K562 (cell line): Measurements from ENCODE around the gene ITGAD. TPM values are rescaled to one million over a fixed set of nuclear protein-coding genes. Genes with fewer than 3 reads are reported as not detected.

Experiments
- ARID1B ChIP-seq: fragments of 450-650 bp; IDR thresholded peaks from 2 replicates; pipeline ENCODE4 v1.6.1; 2016; ENCODE audit warnings: antibody characterized with exemption, mild to moderate bottlenecking, inconsistent platforms
- CBFA2T3 ChIP-seq: fragments of 450-650 bp; IDR thresholded peaks from 2 replicates; pipeline ENCODE4 v1.6.1; 2017
- CBX1 ChIP-seq: sonication (generic); IDR thresholded peaks from 2 replicates; pipeline ENCODE4 v1.6.1; 2016; ENCODE audit warnings: antibody characterized with exemption, low read depth, mild to moderate bottlenecking
- CC2D1A ChIP-seq: fragments of 450-650 bp; IDR thresholded peaks from 2 replicates; pipeline ENCODE4 v1.6.1; 2017; ENCODE audit warnings: mild to moderate bottlenecking
- FOXM1 ChIP-seq, 2 experiments: fragments of 450-650 bp in 1 of 2; sonication (generic) in 1 of 2; formaldehyde crosslinking in 1 of 2; IDR thresholded peaks; 2 replicates each; pipeline versions ENCODE4 v1.6.1 to v1.9.0; 2017 to 2022; ENCODE audit warnings: low read depth in 2 of 2, mild to moderate bottlenecking in 2 of 2, missing genetic modification reagents in 1 of 2, moderate library complexity in 1 of 2
- HNRNPL ChIP-seq: fragments of 200-400 bp; formaldehyde crosslinking; IDR thresholded peaks from 2 replicates; pipeline ENCODE4 v1.6.1; 2017; ENCODE audit warnings: low read depth, mild to moderate bottlenecking, low read length
- NR4A1 ChIP-seq, 2 experiments: fragments of 250-450 bp in 1 of 2; fragments of 450-650 bp in 1 of 2; sonication (Bioruptor Pico) in 1 of 2; IDR thresholded peaks; 2 replicates each; pipeline versions ENCODE4 v1.4.0 to v1.6.1; 2016 to 2020; ENCODE audit warnings: mild to moderate bottlenecking in 2 of 2, missing compliant biosample characterization in 1 of 2, missing genetic modification characterization in 1 of 2, moderate library complexity in 1 of 2
- PHB2 ChIP-seq: fragments of 450-650 bp; IDR thresholded peaks from 2 replicates; pipeline ENCODE4 v1.6.1; 2017; ENCODE audit warnings: low read depth
- POLR2AphosphoS2 ChIP-seq: IDR thresholded peaks from 2 replicates; pipeline ENCODE4 v1.6.1; 2012; ENCODE audit warnings: low read length, improper control_type of control experiment
- RUNX1 ChIP-seq: sonication (generic); IDR thresholded peaks from 2 replicates; pipeline ENCODE4 v1.6.1; 2016; ENCODE audit warnings: antibody characterized with exemption, low read depth
- ZBTB7A ChIP-seq: IDR thresholded peaks from 2 replicates; pipeline ENCODE4 v1.6.1; 2011; ENCODE audit warnings: low read depth, mild to moderate bottlenecking, low read length, moderate library complexity, borderline replicate concordance; ENCODE audit not compliant: control insufficient read depth
- ZNF24 ChIP-seq: fragments of 450-650 bp; IDR thresholded peaks from 2 replicates; pipeline ENCODE4 v1.6.1; 2016
- polyA plus RNA-seq, 8 experiments: library from polyadenylated mRNA; depleted of rRNA in 4 of 8; stranded (reverse) in 5 of 8; unstranded in 3 of 8; fragments of >200 nt; fragmentation: Nextera tagmentation in 2 of 8; fragmentation: Illumina TruSeq in 1 of 8; extraction: Ambion mirVana in 2 of 8; extraction: Trizol in 1 of 8; gene quantifications; 2 replicates each; pipeline versions ENCODE4 v1.2.1 to v1.2.3, GENCODE V29; 2011 to 2014; ENCODE audit warnings: inconsistent platforms in 1 of 8, missing spikeins in 1 of 8
- total RNA-seq, 7 experiments: library from RNA; depleted of rRNA in 6 of 7; stranded (reverse); fragments of >200 nt in 6 of 7; fragmentation: Illumina TruSeq in 2 of 7; extraction: Trizol in 2 of 7; gene quantifications; 2 replicates each; pipeline versions ENCODE4 v1.2.1 to v1.2.3, GENCODE V29; 2011 to 2021; ENCODE audit warnings: low replicate concordance in 1 of 7
- TF ChIP-seq, protein P1 (sequence below): fragments of 150-350 bp; IDR thresholded peaks from 2 replicates; pipeline ENCODE4 v1.6.1; 2014; ENCODE audit warnings: low read depth, mild to moderate bottlenecking, low read length, borderline replicate concordance
- TF ChIP-seq, protein P2 (sequence below): fragments of 250-450 bp; sonication (Bioruptor Pico); IDR thresholded peaks from 2 replicates; pipeline ENCODE4 v1.8.0; 2022; ENCODE audit warnings: moderate library complexity, mild to moderate bottlenecking, inconsistent platforms
- TF ChIP-seq, protein P3 (sequence below): fragments of 450-650 bp; IDR thresholded peaks from 2 replicates; pipeline ENCODE4 v1.6.1; 2018; ENCODE audit not compliant: partially characterized antibody
- TF ChIP-seq, protein P4 (sequence below): fragments of 250-450 bp; sonication (Bioruptor Pico); IDR thresholded peaks from 2 replicates; pipeline ENCODE4 v1.5.0; 2022; ENCODE audit warnings: mild to moderate bottlenecking

The ITGAD gene
- total and polyA plus RNA-seq, 9 of the 15 experiments (the other 6 are each of a cell fraction or from before 2014, with no cell fraction given), result not detected

DNA sequence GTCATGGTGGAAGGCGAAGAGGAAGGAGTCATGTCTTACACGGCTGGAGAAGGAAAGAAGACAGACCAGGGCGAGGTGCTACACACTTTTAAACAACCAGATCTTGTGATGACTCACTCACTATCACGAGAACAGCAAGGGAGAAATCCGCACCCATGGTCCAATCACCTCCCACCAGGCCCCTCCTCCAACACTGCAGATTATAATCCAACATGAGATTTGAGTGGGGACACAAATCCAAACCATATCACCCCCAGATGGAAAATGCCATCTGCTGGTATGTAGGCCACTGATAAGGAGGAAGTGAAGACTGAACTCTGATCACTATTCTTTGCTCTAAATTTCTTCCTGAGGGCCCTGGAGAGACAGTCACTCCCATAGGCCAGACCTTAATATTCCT lies 45.7 kb upstream of the ITGAD start (continued):
- TF ChIP-seq, protein P1, sequence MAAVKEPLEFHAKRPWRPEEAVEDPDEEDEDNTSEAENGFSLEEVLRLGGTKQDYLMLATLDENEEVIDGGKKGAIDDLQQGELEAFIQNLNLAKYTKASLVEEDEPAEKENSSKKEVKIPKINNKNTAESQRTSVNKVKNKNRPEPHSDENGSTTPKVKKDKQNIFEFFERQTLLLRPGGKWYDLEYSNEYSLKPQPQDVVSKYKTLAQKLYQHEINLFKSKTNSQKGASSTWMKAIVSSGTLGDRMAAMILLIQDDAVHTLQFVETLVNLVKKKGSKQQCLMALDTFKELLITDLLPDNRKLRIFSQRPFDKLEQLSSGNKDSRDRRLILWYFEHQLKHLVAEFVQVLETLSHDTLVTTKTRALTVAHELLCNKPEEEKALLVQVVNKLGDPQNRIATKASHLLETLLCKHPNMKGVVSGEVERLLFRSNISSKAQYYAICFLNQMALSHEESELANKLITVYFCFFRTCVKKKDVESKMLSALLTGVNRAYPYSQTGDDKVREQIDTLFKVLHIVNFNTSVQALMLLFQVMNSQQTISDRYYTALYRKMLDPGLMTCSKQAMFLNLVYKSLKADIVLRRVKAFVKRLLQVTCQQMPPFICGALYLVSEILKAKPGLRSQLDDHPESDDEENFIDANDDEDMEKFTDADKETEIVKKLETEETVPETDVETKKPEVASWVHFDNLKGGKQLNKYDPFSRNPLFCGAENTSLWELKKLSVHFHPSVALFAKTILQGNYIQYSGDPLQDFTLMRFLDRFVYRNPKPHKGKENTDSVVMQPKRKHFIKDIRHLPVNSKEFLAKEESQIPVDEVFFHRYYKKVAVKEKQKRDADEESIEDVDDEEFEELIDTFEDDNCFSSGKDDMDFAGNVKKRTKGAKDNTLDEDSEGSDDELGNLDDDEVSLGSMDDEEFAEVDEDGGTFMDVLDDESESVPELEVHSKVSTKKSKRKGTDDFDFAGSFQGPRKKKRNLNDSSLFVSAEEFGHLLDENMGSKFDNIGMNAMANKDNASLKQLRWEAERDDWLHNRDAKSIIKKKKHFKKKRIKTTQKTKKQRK, result no peak
- TF ChIP-seq PHB2 (no peak), CC2D1A (peak; percentile 46; the same call in 1 of the 2 replicates), CBX1 (no peak), POLR2AphosphoS2 (no peak), FOXM1 (IDR thresholded peaks at IDR 0.05; ENCODE audit: low read depth) (peak; percentile 32; the same call in 1 of the 2 replicates), FOXM1 (CRISPR knock-in tag; IDR thresholded peaks at IDR 0.05; ENCODE audit: low read depth) (no peak), RUNX1 (no peak), CBFA2T3 (peak; percentile 86), HNRNPL (no peak), ZBTB7A (no peak), NR4A1 (CRISPR knock-in tag; IDR thresholded peaks at IDR 0.05) (no peak), NR4A1 (tag; IDR thresholded peaks at IDR 0.05) (no peak), ARID1B (peak; percentile 66), ZNF24 (no peak)
- TF ChIP-seq, protein P2, sequence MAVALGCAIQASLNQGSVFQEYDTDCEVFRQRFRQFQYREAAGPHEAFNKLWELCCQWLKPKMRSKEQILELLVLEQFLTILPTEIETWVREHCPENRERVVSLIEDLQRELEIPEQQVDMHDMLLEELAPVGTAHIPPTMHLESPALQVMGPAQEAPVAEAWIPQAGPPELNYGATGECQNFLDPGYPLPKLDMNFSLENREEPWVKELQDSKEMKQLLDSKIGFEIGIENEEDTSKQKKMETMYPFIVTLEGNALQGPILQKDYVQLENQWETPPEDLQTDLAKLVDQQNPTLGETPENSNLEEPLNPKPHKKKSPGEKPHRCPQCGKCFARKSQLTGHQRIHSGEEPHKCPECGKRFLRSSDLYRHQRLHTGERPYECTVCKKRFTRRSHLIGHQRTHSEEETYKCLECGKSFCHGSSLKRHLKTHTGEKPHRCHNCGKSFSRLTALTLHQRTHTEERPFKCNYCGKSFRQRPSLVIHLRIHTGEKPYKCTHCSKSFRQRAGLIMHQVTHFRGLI (CRISPR knock-in tag), result no peak
- TF ChIP-seq, protein P3, sequence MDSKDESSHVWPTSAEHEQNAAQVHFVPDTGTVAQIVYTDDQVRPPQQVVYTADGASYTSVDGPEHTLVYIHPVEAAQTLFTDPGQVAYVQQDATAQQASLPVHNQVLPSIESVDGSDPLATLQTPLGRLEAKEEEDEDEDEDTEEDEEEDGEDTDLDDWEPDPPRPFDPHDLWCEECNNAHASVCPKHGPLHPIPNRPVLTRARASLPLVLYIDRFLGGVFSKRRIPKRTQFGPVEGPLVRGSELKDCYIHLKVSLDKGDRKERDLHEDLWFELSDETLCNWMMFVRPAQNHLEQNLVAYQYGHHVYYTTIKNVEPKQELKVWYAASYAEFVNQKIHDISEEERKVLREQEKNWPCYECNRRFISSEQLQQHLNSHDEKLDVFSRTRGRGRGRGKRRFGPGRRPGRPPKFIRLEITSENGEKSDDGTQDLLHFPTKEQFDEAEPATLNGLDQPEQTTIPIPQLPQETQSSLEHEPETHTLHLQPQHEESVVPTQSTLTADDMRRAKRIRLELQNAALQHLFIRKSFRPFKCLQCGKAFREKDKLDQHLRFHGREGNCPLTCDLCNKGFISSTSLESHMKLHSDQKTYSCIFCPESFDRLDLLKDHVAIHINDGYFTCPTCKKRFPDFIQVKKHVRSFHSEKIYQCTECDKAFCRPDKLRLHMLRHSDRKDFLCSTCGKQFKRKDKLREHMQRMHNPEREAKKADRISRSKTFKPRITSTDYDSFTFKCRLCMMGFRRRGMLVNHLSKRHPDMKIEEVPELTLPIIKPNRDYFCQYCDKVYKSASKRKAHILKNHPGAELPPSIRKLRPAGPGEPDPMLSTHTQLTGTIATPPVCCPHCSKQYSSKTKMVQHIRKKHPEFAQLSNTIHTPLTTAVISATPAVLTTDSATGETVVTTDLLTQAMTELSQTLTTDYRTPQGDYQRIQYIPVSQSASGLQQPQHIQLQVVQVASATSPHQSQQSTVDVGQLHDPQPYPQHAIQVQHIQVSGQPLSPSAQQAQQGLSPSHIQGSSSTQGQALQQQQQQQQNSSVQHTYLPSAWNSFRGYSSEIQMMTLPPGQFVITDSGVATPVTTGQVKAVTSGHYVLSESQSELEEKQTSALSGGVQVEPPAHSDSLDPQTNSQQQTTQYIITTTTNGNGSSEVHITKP, result no peak
- TF ChIP-seq, protein P4, sequence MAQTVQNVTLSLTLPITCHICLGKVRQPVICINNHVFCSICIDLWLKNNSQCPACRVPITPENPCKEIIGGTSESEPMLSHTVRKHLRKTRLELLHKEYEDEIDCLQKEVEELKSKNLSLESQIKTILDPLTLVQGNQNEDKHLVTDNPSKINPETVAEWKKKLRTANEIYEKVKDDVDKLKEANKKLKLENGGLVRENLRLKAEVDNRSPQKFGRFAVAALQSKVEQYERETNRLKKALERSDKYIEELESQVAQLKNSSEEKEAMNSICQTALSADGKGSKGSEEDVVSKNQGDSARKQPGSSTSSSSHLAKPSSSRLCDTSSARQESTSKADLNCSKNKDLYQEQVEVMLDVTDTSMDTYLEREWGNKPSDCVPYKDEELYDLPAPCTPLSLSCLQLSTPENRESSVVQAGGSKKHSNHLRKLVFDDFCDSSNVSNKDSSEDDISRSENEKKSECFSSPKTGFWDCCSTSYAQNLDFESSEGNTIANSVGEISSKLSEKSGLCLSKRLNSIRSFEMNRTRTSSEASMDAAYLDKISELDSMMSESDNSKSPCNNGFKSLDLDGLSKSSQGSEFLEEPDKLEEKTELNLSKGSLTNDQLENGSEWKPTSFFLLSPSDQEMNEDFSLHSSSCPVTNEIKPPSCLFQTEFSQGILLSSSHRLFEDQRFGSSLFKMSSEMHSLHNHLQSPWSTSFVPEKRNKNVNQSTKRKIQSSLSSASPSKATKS (CRISPR knock-in tag), result no peak
